ENCODE data around the gene DLGAP1. TPM values are rescaled to one million over a fixed set of nuclear protein-coding genes. Genes with fewer than 3 reads are reported as not detected.

The DLGAP1 gene
- total RNA-seq, 4 donors from 2014 or later: 1.2 to 1.4 (median 1.4) TPM

DNA sequence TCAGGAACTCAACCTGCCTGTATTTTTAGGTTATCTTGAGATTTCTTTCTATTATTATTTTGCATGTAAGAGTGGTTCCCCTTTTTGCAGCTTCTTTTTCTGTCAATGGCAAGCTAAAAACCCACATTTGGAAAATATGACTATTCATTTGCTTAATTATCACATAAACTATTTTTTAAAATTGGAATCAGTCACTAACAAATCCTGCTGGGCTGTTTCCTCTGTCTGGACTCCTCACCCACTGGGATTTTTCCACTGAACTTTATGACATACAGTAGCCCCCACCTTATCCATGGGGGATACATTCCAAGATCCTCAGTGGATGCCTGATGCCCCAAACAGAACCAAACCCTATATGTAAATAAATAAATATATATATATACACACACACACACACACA, 447.3 kb downstream of the DLGAP1 start:
- Histone ChIP-seq H3K36me3 (no peaks in the 10 kb centered on the region), H3K27ac (replicated peaks in 1 of 4) (no peak overlapping the region), H3K27me3 (peaks cover 0 to 4% (median 0%) of the 10 kb centered on the region in 4 donors), H3K4me3 (no peak overlapping the region), H3K9me3 (no peaks in the 10 kb centered on the region), H3K4me1 (no peaks in the 10 kb centered on the region)
- no peak for DNase-seq (ENCODE audit: extremely low spot score)
- intact Hi-C loops (cut with DNase I): no loop called here
- TF ChIP-seq EP300 (IDR thresholded peaks at IDR 0.05) (no peak), POLR2A (IDR thresholded peaks at IDR 0.05; ENCODE audit: low read depth) (no peak), POLR2AphosphoS5 (IDR thresholded peaks at IDR 0.05) (no peak)
- TF ChIP-seq, protein P1, sequence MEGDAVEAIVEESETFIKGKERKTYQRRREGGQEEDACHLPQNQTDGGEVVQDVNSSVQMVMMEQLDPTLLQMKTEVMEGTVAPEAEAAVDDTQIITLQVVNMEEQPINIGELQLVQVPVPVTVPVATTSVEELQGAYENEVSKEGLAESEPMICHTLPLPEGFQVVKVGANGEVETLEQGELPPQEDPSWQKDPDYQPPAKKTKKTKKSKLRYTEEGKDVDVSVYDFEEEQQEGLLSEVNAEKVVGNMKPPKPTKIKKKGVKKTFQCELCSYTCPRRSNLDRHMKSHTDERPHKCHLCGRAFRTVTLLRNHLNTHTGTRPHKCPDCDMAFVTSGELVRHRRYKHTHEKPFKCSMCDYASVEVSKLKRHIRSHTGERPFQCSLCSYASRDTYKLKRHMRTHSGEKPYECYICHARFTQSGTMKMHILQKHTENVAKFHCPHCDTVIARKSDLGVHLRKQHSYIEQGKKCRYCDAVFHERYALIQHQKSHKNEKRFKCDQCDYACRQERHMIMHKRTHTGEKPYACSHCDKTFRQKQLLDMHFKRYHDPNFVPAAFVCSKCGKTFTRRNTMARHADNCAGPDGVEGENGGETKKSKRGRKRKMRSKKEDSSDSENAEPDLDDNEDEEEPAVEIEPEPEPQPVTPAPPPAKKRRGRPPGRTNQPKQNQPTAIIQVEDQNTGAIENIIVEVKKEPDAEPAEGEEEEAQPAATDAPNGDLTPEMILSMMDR (IDR thresholded peaks at IDR 0.05): no peak

DNA sequence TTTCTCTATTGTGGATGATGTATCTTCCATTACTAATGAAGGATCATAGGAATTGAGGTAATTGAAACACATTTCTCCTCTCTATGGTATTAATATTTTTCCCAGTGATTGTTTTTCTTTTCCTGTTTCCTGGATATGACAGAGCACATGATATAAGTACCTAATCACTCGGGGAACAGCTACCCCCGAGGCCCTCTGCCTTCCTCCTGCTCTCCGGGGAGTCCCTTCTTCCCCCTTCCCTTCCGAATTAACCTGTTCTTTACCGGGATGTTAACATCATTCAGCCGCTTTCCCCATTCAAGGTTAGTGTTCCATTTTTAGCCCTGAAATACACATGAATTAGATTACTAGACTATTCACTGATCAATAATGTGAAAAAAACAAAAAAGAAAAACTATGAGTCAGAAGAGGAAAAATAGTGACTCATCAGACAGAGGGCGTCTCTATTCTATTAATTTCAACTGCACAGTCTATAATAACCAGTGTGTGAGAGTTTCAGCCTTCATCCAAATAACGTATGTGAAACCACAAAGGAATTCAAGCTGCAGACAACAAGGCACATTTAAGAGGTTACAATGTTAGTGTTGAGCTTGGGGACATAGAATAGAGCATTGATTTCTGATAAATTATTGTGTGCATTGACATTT, 450.8 kb downstream of the DLGAP1 start:
- Histone ChIP-seq H3K36me3 (no peaks in the 10 kb centered on the region), H3K4me3 (no peak overlapping the region), H3K4me1 (no peaks in the 10 kb centered on the region), H3K27me3 (peaks cover 0 to 4% (median 0%) of the 10 kb centered on the region in 4 donors), H3K27ac (replicated peaks in 1 of 4) (no peak overlapping the region), H3K9me3 (no peaks in the 10 kb centered on the region)
- intact Hi-C loops (cut with DNase I): no loop called here
- no peak for TF ChIP-seq EP300 (IDR thresholded peaks at IDR 0.05)
- no peak for TF ChIP-seq POLR2AphosphoS5 (IDR thresholded peaks at IDR 0.05)
- TF ChIP-seq POLR2A (IDR thresholded peaks at IDR 0.05; ENCODE audit: low read depth): no peak
- TF ChIP-seq, protein P1 (IDR thresholded peaks at IDR 0.05): no peak
- 39% methylated on average over 8 of the region's 8 CpGs for WGBS
- DNase-seq (ENCODE audit: extremely low spot score): no peak

DNA sequence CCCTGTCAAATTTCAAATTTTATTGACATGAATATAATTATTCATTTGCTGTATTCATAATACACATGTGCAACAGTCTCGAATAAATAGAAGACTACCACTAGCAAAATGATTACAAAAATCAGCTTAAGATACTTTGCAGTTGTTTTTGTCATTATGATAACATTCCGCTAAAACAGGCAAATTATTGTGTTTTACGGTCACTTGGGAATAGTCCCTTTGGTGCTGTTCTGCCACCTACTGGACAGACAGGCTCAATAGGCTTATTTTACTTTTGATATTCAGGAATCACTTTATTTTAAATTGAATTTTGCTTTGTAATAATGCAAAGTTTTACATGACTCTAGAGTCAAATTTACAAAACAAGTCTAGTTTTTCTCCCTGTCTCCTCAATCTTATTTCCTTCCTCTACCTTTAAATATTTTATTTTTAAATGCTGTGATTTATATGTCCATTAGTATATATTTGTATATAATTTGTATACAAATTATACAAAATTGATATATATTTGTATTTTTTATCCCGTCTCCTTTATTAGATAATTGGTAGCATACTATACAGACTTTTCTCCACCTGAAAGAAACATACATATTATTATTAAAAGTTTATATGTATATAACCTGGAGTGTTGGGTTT, 456.3 kb downstream of the DLGAP1 start:
- H3K27me3 ChIP-seq: no peaks in the 10 kb centered on the region
- H3K9me3 ChIP-seq: no peaks in the 10 kb centered on the region
- no peak for DNase-seq (ENCODE audit: extremely low spot score)
- H3K4me1 ChIP-seq: peaks cover 0 to 4% (median 0%) of the 10 kb centered on the region in 4 donors
- intact Hi-C loops (cut with DNase I): no loop called here
- TF ChIP-seq, protein P1 (IDR thresholded peaks at IDR 0.05): peak; percentile 40 to 59 (median 49)
- TF ChIP-seq POLR2AphosphoS5 (IDR thresholded peaks at IDR 0.05): no peak
- 25% methylated on average over 4 of the region's 4 CpGs for WGBS
- H3K4me3 ChIP-seq: no peak overlapping the region
- no peak overlapping the region for H3K27ac ChIP-seq (replicated peaks in 1 of 4)
- no peaks in the 10 kb centered on the region for H3K36me3 ChIP-seq

DNA sequence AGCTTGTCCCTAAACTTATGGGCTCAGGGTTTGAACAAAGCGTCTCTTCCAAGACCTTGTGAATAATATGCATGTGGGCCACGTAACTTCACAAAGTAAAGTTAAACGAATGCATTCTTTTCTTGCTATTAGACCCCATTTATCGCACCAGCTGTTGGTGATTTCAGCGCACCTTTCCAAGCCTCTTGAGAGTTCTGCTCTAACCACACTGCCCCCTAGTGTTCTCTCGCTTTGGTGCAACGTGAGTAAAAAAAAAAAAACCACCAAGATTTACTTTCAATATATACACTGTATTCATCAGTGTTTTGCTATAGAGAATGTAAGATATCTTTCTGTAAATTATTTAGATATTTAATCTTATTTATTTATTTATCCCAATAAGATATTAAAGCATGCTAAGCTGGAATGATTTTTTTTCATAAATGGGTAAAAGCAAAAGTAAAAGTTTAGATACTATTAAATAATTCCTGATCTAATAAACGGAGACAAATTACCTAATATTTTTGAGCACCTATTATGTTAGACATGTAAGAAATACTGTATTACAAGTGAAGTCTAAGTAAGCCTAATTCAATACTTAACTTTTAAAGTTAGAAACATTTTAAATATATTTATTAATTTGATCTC, 459.5 kb downstream of the DLGAP1 start:
- Histone ChIP-seq H3K36me3 (no peaks in the 10 kb centered on the region), H3K27ac (replicated peaks in 1 of 4) (no peak overlapping the region), H3K4me1 (peaks cover 0 to 4% (median 0%) of the 10 kb centered on the region in 4 donors), H3K27me3 (no peaks in the 10 kb centered on the region), H3K9me3 (no peaks in the 10 kb centered on the region), H3K4me3 (peak overlapping the region in 1 of 4 donors; percentile 4)
- 18% methylated on average over 8 of the region's 8 CpGs for WGBS
- TF ChIP-seq, protein P1 (IDR thresholded peaks at IDR 0.05): peak; percentile 62 to 84 (median 82)
- no peak for TF ChIP-seq POLR2A (IDR thresholded peaks at IDR 0.05; ENCODE audit: low read depth)
- DNase-seq (ENCODE audit: extremely low spot score): no peak
- intact Hi-C loops (cut with DNase I): loop anchor here (2.0 kb wide), 1 partner anchor 225 kb away; no protein-coding TSS in a partner anchor
